ENCODE results near the gene DMXL2. TPM values are rescaled to one million over a fixed set of nuclear protein-coding genes. Genes with fewer than 3 reads are reported as not detected.
A peak's percentile ranks its signal among the peaks of the same experiment; 100 is the strongest.

Gene DMXL2
- total and polyA plus RNA-seq, 9 of the 15 experiments (the other 6 are each of a cell fraction or from before 2014, with no cell fraction given): 9.3 to 57.7 (median 30.7) TPM

DNA sequence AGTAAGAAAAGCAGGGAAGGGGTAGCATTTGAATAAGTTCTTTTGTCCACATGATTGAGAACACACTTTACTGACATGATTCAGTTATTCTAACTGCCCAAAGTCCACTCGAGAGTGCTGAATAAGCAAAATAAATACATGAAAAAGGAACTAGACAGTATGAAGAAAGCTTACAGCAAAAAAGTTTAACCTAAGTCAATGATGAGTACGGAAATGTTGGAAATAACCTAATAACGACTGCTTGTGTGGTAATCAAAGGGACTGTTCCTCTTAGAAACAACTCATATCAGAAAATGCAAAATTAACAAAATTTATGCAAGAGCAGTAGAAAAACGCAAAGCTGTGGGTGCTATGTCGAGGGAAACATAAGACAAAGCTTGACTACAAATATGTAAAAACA is 36.6 kb downstream of the DMXL2 start:
- CTCF ChIA-PET (ENCODE audit: low intra/inter-chr PET ratio): no interaction called here

More for the DNA sequence above, 36.6 kb downstream of the DMXL2 start:
- no peak for DNase-seq (ENCODE audit: extremely low read depth in 1 of 4, low spot score in 3 of 4)
- H3K27ac ChIP-seq (ENCODE audit: extremely low read depth, low read depth, low read length): no peak overlapping the region
- H3K4me1 ChIP-seq (replicated peaks in 1 of 2; ENCODE audit: control insufficient read depth in 2 of 2, insufficient read depth in 2 of 2, low read length in 2 of 2): peaks cover 0 to 3% of the 10 kb centered on the region in 2 experiments; a peak in 2 of 5 replicates
- TF ChIP-seq MAFF (IDR thresholded peaks at IDR 0.05; ENCODE audit: low read length) (peak; percentile 76), PPARD (CRISPR knock-in tag; IDR thresholded peaks at IDR 0.05) (no peak), ZNF449 (CRISPR knock-in tag; IDR thresholded peaks at IDR 0.05) (no peak), C11orf30 (IDR thresholded peaks at IDR 0.05; ENCODE audit: low read depth) (peak; percentile 88), ZNF316 (IDR thresholded peaks at IDR 0.05) (peak; percentile 94), POLR2AphosphoS5 (IDR thresholded peaks at IDR 0.05; ENCODE audit: control insufficient read depth, insufficient read depth, low read depth, low read length) (no peak), MAFG (tag; conservative IDR thresholded peaks at IDR 0.05) (peak; percentile 74), ZNF408 (CRISPR knock-in tag; IDR thresholded peaks at IDR 0.05; ENCODE audit: low read depth) (no peak), PYGO2 (tag; IDR thresholded peaks at IDR 0.05) (no peak), EZH2 (IDR thresholded peaks at IDR 0.05; ENCODE audit: borderline replicate concordance, low read depth, low read length) (no peak), BACH1 (tag; IDR thresholded peaks at IDR 0.05) (no peak), MYNN (IDR thresholded peaks at IDR 0.05) (no peak), MYNN (CRISPR knock-in tag; IDR thresholded peaks at IDR 0.05) (no peak), MAFK (IDR thresholded peaks at IDR 0.05; ENCODE audit: low read length) (peak; percentile 77)
- in situ Hi-C loops (cut with MboI): no loop called here
- intact Hi-C loops (cut with micrococcal nuclease): no loop called here
- no peaks in the 10 kb centered on the region for H3K9me1 ChIP-seq (ENCODE audit: control insufficient read depth, insufficient read depth, low read length)
- no peaks in the 10 kb centered on the region for H3K27me3 ChIP-seq (ENCODE audit: control insufficient read depth in 2 of 2, insufficient read depth in 2 of 2, low read length in 2 of 2)
- H3K4me3 ChIP-seq: no peak overlapping the region
- POLR2A ChIA-PET: interaction anchor here (2.1 kb wide), 1 partner anchor 16 kb away, joined by 6 read pairs; no protein-coding TSS in a partner anchor
- H2AFZ ChIP-seq (ENCODE audit: low read depth, low read length): no peak overlapping the region
- H4K20me1 ChIP-seq (replicated peaks; ENCODE audit: control insufficient read depth, insufficient read depth, low read length): no peaks in the 10 kb centered on the region
- peaks cover 41% of the 10 kb centered on the region for H3K79me2 ChIP-seq (ENCODE audit: control insufficient read depth, insufficient read depth, low read length)
- no TSS peak for BruUV-seq (replicated peaks)
- no peak overlapping the region for H3K4me2 ChIP-seq (ENCODE audit: insufficient read depth, low read length)
- ATAC-seq: no peak
- H3K9me3 ChIP-seq (replicated peaks; ENCODE audit: control insufficient read depth, insufficient read depth, low read depth, low read length): peaks cover 6% of the 10 kb centered on the region
- no peak for FAIRE-seq
- 0 out of 3 replicates have a peak, but pooled peaks cover 5% of the 10 kb centered on the region for H3K36me3 ChIP-seq (ENCODE audit: control insufficient read depth, insufficient read depth, low read length)
- no peak overlapping the region for H3K9ac ChIP-seq (ENCODE audit: insufficient read depth in 1 of 2, low read depth in 2 of 2, low read length in 2 of 2)
- WGBS (ENCODE audit: insufficient coverage, low coverage, missing lambda C conversion rate): 62% methylated on average over 5 of the region's 5 CpGs
